ENCODE results near the gene KLF12.

The KLF12 gene

DNA sequence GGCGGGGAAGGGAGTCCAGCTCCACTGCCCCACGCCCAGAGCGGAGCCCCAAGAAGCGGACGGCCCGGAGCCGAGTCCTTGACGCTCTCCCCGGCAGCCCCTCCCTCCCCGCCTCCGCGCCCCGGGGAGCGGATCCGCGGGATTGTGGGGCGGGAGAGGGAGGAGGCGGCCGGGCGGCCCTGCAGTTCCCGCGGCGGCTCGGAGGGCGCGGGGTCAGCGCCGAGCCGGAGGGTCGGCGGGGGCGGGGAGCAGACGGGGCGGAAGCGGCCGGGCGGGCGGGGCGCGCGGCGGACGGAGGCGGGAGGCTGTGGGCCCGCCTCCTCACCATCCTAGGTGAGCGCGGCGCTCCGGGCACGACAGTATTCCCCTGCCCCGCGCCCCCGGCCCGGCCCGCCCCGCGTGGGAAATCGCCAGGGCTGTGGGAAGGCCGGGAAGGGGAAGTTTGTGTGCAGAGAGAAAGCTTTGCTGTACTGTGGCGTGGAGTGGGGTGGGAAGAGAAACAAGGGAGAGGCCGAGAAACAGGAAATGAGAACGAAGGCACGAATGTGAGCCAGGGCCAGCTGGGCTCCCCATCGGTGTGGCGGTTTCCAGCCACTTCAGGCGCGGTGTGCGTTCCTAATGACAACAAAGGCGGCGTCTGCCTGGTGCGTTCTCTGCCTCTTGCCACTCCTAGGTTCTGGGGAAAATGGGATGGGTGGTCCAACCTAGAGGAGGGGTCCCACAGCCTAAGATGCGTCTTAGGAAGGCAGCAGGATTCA is 1.3 kb upstream of the KLF12 start:
- DNase-seq (ENCODE audit: low read depth in 1 of 2, low spot score in 1 of 2): peak; percentile 28 to 39

DNA sequence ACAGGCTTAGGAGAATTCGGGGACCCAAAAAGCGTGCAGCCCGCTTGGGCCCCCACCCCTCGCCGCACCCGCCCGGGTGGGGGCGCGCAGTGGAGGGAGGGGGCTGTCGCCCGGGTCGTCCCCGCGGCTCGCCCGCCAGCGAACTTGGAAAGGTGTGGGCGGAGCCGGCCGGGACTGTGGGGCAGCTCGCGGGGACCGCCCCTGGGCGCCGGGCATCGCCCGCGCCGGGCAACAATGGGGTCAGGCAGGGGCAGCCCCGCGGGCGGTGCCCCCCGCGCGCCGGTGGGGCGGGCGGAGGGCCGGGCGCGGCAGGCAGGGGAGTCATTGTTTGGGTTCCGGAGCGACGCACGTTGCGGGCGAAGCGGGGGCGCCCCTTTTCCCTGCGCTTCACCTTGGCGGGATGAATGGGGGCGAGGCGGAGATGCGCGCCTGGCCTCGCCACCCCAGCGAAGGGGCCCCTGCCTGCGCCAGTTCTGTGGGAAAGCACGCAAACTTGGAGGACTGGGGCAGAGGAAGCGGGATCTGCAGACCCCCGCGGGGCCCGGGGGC is 647 bp upstream of the KLF12 start:
- DNase-seq (ENCODE audit: low read depth in 1 of 2, low spot score in 1 of 2): peak; percentile 26 to 49

DNA sequence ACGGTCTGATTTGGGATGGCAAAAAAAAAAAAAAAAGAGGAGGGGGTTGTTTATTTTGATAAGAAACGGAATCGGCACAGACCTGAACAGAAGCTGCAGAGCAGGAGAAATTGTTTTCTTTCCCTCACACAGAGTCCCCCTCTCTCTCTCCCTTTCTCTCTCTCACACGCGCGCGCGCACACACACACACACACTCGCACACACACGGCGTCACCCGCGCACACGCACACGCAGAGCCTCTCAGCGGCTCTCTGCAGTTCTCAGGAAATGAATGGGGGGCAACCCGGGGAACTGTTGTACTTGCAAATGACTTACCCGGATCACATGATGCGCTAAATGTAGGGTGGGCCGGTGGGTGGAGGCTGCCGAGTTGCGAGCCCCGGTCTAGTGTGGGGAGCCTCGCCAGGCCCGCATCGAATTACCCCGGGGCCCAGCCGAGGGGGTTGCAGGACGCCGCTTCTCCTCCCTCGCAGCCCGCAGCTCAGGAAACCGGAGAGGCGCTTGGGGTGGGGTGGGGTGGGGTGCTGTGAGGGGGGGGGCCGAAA is 475 bp downstream of the KLF12 start:
- DNase-seq (ENCODE audit: low read depth in 1 of 2, low spot score in 1 of 2): peak; percentile 63 to 72

DNA sequence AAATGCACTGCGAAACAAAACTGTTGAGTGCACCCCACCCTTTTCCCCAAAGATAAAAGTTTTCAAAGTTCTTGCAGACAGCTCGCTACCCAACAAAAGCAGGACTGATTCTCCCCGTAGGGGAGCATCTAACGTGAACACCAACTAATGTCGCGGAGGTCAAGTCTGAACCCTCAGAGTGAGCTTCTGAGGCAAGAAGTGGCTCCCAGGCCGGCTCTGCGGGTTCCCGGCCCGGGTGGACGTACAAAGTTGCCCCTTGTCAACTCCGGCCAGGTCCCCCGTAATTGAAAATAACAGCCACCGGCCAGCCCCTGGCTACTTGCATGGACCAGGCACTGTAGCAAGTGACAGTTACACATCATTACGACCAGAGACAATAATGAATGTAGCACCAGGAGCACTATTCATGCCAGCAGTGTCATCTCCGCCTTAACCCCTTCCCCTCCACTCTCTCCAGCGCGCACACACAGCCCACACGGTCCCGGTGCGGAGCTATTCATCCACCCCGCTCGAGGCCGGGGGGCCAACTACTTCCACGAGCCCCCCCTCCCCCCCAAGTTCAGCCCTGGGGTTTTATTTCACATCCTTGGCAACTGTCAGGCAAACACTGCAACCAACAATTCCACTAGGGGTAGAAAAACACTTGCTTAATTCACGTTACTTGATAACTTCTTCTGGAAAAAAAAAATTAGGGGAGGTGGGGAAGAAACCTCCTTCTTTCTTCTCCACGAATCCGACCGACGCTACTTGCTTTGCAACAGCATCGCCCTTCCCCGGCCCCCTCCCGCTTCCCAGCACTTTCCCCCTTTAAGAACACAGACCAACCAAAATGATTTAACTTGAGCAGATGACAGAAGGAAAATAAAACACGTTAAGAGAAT is 1.2 kb downstream of the KLF12 start:
- peak in 1 of 2 donors; percentile 20 for DNase-seq (ENCODE audit: low read depth in 1 of 2, low spot score in 1 of 2)

DNA sequence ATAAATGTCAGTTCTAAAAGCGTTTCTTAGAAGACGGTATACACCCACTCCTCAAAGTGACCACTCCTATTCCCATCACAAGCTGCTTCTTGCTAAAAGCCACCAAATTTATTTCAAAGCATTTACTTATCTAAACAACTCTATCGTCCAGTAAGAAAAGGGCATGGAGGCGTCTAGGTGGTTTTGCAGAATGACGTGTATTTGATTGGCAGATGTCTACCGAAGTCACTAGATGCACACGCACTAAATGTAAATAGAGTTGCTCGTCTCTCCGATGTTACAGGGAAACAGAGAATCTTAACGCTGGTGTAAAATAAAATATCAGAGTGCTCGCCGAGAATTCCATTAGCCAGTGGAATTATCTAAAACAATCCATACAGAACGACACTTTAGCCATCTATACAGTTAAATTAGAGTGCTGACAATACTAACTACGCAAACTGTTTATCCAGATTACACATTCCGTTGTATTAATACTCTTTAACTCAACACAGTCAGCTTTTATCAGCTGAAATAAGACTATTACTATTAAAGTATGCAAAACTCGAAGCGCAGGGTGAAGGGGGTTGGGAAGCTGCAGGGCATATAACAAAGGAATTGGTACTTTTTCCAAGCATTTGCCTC is 1.9 kb downstream of the KLF12 start:
- no peak for DNase-seq (ENCODE audit: low read depth in 1 of 2, low spot score in 1 of 2)

DNA sequence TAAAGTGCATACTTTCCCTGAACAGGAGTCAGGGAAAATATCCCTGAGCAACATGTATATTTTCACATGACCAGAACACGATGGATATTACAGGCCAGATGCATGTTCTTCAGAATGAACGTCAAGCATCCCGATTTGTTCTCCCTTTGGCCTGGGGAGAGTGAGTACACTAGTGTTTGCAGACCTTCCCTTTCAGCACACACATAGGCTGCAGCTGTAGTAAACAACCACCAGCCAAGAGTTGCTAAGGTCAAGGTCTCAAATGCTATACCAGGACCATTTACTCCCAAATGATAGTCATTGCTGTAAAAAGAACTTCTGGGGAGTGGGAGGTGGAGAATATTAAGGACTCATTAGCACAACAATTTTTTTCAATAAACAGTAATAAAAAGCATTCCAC is 3.0 kb downstream of the KLF12 start:
- DNase-seq (ENCODE audit: low read depth in 1 of 2, low spot score in 1 of 2): no peak

DNA sequence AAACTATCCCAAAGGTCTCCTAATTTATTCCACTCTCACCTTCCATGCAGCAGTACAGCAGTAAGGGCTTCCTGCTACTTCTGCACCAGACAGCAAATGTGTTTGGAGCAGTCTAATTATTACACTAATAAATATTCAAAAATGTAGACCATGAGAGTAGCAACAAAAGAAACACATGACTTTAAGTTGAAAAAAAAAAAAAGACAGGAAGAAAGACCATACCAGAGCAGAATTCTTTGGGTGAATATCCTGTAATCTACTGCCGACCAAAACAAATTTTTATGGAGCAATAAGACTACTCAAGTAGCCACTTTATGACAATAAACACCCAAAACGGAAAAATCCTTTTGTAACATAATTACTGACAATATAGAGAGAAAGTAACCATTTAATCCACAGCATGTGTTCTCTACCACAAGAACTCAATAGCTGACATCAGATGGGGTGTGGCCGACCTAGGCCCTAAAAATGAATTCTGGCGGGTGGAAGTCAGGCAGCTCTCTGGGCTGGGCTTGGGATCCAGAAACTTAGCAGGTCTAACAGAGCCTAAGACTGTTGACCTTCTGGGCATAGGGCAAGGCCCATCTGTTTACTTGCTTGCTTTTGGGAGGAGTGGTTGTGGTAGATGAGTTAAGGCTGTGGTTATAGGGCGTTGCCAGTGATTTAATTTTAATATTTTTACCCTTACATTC is 4.6 kb downstream of the KLF12 start:
- no peak for DNase-seq (ENCODE audit: low read depth in 1 of 2, low spot score in 1 of 2)

DNA sequence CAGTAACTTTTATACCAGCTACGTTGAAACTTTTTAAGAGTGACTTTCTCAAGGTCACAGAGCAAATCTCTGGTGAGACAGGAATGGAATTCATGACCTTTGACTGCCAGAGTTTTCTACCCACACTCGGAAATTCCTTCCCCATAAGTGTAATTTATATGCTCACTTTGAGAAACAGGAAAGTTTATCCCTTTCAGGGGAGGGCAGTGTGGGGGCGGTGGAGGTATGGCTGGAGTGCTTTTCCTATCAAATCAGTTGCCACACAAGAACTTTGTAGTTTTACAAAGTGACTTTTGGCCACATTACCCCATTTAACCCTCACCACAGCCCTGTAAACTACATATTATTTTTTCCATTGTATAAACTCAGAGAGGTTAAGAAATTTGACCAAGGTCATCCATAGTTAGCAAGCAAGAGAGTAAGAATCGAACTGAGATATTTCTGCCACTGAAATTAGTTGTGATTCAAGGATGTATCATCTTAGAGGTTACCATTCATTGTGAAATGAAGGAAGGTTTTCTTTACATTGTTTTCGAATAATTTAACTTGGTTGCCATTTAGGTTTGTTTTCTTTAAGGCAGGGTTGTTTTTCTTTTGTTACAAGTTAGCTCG is 5.9 kb downstream of the KLF12 start:
- no peak for DNase-seq (ENCODE audit: low read depth in 1 of 2, low spot score in 1 of 2)

DNA sequence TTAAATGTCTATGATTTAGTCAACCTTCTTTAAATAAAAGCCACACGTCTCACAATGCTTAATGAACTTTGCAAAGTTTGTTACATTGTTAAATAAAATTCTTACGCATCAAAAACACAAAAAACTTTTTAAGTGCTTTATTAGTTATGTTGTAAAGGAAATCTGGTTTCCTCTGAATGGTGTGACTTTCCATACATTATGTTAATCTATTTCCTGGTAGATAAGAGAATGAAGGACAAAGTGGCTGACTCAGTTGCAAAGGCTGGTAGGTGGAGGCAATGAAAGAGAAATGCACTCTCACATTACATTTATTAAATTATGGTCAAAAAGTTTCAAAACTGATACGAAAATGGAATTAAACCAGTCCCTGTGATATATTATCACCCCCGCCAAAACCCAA is 15.9 kb downstream of the KLF12 start:
- DNase-seq (ENCODE audit: low read depth in 1 of 2, low spot score in 1 of 2): no peak

DNA sequence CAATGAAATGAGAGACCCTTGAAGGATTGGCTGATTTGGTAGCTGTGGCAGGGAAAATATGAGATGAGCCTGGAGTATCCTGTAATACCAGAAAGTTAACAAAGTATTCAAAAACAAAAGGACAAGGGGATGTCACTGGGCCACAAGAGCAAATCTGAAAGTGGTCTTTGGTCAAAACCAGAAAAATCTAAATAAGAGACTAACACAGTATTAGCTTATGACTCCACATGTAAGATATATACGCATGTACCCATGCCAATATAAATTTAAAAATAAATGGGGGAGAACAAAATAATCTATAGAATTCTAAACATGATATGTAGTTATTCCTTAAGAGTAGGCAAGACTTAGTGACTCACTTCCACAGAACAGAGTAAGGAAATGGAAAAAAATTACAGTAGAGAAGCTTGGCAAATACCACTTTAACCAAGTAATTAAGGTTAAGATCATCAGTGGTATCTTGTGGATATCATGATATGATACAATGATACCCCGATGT is 16.9 kb downstream of the KLF12 start:
- DNase-seq (ENCODE audit: low read depth in 1 of 2, low spot score in 1 of 2): no peak

DNA sequence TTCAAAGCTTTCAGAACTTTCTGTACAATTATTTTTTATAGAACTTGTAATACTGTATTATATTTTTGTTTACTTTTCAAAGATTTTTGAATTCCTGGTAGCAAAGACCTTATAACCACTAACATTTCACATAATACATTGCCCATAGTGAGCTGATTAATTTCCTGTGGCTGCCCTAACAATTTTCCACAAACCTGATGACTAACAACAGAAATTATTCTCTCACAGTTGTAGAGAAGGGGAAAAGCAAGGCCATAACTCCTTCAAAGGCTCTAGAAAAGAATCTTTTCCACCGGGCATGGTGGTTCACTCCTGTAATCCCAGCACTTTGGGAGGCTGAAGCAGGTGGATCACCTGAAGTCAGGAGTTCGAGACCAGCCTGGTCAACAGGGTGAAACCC is 19.1 kb downstream of the KLF12 start:
- no peak for DNase-seq (ENCODE audit: low read depth in 1 of 2, low spot score in 1 of 2)

DNA sequence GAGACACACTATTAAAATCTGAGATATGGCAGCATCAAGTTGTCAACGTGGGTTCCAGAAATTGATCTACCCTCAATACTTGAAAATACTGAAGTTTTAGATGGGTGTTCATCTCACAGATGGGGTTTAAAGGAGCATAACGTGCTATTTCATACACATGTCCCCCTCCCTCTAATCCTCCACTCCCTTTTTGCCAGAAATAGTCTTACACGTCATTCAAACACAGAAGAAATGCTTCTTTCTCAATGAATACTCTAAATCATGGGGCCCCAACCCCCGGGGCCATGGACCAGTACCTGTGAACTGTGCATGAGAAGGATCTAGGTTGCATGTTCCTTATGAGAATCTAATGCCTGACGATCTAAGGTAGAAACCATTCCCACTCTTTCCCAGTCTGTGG is 19.6 kb downstream of the KLF12 start:
- DNase-seq (ENCODE audit: low read depth in 1 of 2, low spot score in 1 of 2): no peak

DNA sequence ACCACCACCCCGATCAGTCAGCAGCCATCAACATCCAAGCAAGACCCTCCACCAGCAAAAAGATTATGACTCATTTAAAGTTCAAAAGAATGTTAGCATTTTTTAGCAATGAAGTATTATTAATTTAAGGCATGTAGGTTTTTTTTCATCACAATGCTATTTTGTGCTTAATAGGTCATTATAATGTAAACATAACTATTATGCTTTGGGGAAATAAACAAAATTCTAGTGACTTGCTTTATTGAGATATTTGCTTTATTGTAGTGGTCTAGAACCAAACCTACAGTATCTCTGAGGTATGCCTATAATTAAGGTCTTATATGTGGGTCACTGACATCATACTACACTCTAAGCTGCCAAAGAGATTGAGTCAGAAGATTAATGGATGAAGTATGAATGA is 20.0 kb downstream of the KLF12 start:
- no peak for DNase-seq (ENCODE audit: low read depth in 1 of 2, low spot score in 1 of 2)

DNA sequence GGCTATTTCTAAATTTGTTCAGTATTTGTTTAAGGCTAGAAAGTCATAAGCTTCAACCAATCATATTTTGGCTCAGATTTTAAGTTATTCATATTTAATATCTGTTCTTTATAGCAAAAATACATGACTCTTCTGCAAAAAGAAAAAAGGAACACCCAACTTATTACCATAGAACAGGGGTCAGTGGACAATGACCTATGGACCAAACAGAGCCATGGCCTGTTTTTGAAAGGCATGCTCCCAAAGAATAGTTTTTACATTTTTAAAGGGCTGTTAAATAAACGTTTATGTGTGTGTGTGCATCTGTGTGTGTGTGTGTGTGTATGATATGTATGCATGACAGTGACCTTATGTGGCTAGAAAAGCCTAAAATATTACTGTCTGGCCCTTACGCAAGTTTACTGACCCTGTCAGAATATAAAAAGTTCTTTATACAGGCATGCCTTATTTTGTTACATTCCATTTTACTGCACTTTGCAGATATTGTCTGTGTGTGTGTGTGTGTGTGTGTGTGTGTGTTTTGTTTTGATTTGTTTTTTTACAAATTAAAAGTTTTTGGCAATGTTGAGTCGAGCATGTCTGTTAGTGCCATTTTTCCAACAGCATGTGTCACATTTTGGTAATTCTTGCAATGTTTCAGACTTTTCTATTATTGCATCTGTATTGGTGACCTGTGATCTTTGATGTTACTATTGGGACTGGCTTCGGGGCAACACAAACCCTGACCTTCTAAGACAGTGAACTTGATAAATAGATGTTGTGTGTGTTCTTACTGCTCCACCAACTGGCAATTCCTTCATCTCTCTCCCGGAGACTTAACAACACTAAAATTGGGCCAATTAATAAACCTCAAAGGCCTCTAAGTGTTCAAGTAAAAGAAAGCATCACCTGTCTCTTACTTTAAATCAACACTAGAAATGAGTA is 22.0 kb downstream of the KLF12 start:
- no peak for DNase-seq (ENCODE audit: low read depth in 1 of 2, low spot score in 1 of 2)

DNA sequence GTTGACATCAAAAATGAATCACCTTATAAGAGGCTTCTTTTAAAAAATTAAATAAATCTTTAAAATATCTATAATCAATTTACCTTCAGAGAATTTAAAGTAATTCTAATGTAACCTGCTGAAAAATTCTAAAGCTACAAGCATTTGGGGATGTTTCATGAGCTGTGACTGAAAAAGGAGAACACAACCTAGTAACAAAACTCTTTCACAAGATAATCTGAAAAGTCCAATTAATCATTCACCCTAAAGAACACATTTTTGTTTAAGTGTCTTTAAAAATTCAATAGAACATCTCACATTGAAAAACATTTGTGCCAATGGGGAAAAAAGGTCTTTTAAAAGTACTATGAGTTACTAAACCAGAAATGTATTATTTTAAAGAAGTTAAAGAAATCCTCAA is 22.8 kb downstream of the KLF12 start:
- no peak for DNase-seq (ENCODE audit: low read depth in 1 of 2, low spot score in 1 of 2)

DNA sequence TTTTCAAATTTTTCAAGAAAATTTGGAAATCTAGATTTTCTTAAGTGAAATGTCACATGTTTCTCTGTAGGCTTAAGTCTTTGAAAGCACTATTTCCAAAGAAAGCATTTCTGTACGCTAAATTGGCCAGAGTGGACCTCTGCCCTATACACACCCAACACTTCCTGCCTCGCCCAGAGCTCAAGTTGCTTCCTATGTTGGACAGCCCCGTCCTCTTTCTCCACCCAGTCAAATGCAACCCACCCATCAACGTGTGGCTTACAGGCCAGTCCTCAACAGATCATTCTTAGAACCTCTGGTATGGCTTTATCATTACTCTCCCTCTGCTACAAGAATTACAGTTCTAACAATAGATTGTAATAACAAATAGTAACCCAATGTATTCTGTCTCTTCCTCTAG is 24.2 kb downstream of the KLF12 start:
- no peak for DNase-seq (ENCODE audit: low read depth in 1 of 2, low spot score in 1 of 2)

DNA sequence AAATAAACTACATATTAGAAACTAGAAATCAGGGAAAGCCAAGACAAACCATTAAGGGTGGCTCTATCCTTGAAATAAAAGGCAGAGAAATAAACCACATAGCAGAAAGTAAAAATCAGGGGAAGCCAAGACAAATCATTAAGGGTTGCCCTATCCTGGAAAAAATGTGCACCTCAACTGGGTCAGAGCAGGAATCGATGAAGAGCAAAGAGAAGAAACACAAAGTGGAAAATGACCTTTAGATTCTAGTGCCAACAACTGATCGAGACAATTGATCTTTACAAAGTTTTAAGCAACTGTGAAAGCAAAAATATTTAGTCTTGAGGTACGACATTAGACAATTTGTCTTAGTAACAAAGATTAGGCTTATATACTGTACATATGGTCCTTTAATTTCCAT is 26.6 kb downstream of the KLF12 start:
- no peak for DNase-seq (ENCODE audit: low read depth in 1 of 2, low spot score in 1 of 2)

DNA sequence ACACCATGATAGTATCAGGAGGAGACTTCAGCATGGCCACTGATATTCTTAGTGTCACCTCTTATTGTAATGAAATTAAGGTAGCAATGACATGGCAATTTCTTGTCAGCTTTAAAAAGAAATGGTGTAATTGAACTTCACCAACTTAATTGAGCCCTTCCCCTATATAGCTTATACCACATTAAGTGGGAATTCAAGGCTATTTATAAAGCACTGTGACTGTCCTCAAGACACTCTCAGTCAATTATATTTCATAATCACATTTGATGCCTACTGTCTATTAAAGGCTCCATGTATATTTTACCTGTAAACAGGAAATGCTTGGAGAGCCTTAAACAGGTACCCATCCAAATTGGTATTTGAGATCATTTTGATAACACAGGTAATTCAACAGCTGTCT is 28.3 kb downstream of the KLF12 start:
- no peak for DNase-seq (ENCODE audit: low read depth in 1 of 2, low spot score in 1 of 2)

DNA sequence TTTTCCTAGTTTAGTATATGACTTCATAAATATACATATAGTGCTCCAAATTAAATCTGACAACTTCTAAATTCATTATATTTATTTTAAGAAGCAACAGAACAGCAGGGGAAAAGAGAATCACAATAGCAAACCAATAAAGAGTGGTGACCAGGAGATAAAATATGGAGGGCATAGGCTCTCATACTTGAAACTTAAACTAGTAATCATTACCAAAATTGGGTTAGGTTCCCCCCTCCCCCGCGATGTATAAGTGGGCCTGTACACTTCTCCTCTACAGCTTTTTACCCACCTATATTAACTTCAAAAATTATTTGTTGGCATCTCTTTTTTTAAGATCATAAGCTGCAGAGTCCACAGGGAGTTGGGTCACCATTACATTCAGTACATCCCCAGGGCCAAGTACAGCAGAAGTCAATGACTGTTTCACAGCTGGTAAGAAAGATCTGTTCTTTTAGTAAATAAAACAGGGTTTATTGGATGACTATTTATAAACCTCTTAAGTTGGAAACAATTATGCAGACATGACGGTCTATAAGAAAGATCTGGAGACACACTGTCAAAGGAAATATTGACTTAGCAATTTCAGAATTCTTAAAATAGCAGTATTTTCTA is 29.4 kb downstream of the KLF12 start:
- no peak for DNase-seq (ENCODE audit: low read depth in 1 of 2, low spot score in 1 of 2)
